ENCODE results near the gene ANLN.

ANLN gene

DNA sequence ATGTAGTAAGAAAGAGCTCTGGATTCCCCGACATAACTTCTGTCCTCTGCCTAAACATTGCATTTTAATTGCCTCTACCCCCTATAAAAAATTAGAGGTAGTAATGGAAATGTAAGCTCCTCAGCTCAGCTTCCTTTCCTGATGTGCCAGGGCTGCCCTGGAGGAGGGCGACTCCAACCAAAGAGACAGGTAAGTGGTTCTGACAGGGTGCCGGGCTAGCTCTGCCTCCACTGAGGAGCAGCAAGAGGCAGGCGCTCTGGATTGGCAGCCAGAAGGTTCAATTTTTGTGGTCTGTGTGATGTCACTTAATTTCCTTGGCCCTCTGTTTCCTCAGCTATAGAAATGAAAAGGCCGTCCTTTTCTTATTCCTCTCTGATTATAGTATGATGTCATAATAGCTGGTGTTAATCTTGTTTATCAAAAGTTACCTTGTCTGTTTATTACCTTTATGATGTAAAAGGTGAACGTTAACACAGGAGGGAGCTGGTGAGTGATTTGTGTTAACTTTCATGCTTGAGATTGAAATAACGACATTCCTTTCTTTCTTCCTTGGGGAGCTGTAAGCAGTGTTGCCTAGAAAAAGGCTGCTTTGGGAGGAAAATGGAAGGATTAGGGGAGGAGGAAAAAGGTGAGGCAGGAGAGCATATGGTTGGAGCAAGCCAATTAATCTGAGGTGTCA is 51.8 kb downstream of the ANLN start:
- TF ChIP-seq POLR2A (IDR thresholded peaks at IDR 0.05; ENCODE audit: extremely low read depth, insufficient read length) (no peak), MYC (IDR thresholded peaks at IDR 0.05; ENCODE audit: low read depth, low read length) (no peak)
- TF ChIP-seq, protein P1, sequence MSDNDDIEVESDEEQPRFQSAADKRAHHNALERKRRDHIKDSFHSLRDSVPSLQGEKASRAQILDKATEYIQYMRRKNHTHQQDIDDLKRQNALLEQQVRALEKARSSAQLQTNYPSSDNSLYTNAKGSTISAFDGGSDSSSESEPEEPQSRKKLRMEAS (IDR thresholded peaks at IDR 0.05; ENCODE audit: low read depth, low read length) = no peak
- TF ChIP-seq, protein P2, sequence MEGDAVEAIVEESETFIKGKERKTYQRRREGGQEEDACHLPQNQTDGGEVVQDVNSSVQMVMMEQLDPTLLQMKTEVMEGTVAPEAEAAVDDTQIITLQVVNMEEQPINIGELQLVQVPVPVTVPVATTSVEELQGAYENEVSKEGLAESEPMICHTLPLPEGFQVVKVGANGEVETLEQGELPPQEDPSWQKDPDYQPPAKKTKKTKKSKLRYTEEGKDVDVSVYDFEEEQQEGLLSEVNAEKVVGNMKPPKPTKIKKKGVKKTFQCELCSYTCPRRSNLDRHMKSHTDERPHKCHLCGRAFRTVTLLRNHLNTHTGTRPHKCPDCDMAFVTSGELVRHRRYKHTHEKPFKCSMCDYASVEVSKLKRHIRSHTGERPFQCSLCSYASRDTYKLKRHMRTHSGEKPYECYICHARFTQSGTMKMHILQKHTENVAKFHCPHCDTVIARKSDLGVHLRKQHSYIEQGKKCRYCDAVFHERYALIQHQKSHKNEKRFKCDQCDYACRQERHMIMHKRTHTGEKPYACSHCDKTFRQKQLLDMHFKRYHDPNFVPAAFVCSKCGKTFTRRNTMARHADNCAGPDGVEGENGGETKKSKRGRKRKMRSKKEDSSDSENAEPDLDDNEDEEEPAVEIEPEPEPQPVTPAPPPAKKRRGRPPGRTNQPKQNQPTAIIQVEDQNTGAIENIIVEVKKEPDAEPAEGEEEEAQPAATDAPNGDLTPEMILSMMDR (IDR thresholded peaks at IDR 0.05; ENCODE audit: low read depth, low read length) = no peak
- no peak for DNase-seq (ENCODE audit: low read depth)
- H3K4me3 ChIP-seq (ENCODE audit: low read depth, low read length) = no peak overlapping the region

DNA sequence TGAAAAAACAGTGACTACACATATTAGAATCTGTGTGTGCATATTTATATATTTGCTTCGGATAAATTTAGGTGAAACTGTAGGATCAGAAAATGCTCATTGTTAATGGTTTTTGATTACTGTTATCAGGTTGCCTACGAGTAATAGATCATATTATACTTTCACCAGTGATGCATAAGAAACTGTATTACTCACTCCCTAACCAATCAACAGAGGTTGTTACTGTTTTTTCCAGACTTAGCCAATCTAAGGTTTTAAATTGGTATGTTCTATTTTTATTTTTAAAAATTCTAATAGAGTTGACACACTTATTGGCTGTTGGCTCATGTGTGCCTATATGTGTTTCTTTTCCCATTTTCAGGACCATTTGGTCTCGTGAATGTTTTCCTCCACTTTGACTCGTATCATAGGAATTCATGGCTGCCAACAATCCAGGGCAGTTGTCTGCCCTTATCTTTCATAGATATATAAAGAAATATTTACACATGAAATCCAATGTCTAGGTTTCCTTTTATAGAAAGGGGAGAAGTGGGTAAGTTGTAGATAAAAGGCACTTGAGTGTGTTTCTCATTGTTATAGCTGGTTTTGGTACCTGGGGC is 59.2 kb downstream of the ANLN start:
- no peak overlapping the region for H3K4me3 ChIP-seq (ENCODE audit: low read depth, low read length)
- TF ChIP-seq POLR2A (IDR thresholded peaks at IDR 0.05; ENCODE audit: extremely low read depth, insufficient read length) = no peak
- no peak for TF ChIP-seq MYC (IDR thresholded peaks at IDR 0.05; ENCODE audit: low read depth, low read length)
- TF ChIP-seq, protein P2 (IDR thresholded peaks at IDR 0.05; ENCODE audit: low read depth, low read length) = no peak
- TF ChIP-seq, protein P1 (IDR thresholded peaks at IDR 0.05; ENCODE audit: low read depth, low read length) = no peak
- DNase-seq (ENCODE audit: low read depth) = no peak

DNA sequence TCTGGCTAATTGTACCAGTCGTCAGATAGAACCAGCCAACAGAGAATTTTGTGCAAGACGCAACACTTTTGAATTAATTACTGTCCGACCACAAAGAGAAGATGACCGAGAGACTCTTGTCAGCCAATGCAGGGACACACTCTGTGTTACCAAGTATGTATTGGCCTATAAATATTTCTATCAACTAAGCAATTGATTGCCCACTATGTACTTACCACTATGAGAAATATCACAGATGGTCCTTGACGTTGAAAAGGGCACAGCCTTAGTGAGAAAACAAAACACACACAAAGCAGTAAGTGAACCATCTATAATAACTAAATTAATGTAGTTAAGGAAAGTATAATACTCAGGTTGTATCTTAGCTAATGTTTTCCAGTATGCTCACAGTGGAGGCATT is 60.0 kb downstream of the ANLN start:
- no peak for DNase-seq (ENCODE audit: low read depth)

DNA sequence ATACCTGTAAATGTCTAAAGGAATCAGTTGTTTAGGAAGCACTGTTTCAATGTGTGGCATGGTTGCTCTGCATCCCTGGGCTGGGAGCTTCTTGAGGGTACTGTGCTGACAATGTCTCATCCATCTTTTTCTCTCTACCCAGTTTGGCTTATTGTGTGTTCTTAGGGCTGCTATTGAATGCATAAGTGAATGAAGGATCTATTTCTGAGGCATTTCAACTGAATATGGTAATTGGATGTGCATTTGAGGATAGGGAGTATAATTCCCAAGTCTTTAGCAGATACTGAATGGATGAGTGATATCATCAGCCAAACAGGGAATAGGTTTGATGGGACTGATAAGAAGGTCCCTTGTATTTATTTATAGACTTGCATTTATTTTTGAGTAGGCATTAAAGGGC is 64.1 kb downstream of the ANLN start:
- no peak for DNase-seq (ENCODE audit: low read depth)

More for the DNA sequence above, 60.0 kb downstream of the ANLN start:
- H3K4me3 ChIP-seq (ENCODE audit: low read depth, low read length) = no peak overlapping the region
- TF ChIP-seq, protein P1 (IDR thresholded peaks at IDR 0.05; ENCODE audit: low read depth, low read length) = no peak
- TF ChIP-seq POLR2A (IDR thresholded peaks at IDR 0.05; ENCODE audit: extremely low read depth, insufficient read length) = no peak
- TF ChIP-seq, protein P2 (IDR thresholded peaks at IDR 0.05; ENCODE audit: low read depth, low read length) = no peak
- TF ChIP-seq MYC (IDR thresholded peaks at IDR 0.05; ENCODE audit: low read depth, low read length) = no peak

DNA sequence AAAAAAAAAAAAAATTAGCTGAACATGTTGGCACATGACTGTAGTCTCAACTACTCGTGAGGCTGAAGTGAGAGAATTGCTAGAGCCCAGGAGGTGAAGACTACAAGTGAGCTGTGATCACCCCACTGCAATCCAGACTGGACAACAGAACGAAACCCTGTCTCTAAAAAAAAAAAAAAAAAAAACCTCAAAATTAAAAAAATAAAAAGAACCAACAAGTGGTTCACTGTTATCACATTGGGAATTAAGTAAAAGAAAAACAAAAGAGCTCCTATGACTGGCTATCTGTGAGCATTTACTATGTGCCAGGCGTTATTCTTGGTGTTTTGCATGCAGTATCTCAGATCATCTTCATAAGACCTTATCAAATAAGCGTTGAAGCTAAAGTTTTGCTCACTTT is 66.0 kb downstream of the ANLN start:
- no peak overlapping the region for H3K4me3 ChIP-seq (ENCODE audit: low read depth, low read length)
- TF ChIP-seq POLR2A (IDR thresholded peaks at IDR 0.05; ENCODE audit: extremely low read depth, insufficient read length) (no peak), MYC (IDR thresholded peaks at IDR 0.05; ENCODE audit: low read depth, low read length) (no peak)
- TF ChIP-seq, protein P1 (IDR thresholded peaks at IDR 0.05; ENCODE audit: low read depth, low read length) = no peak
- TF ChIP-seq, protein P2 (IDR thresholded peaks at IDR 0.05; ENCODE audit: low read depth, low read length) = no peak
- DNase-seq (ENCODE audit: low read depth) = no peak

More for the DNA sequence above, 64.1 kb downstream of the ANLN start:
- no peak overlapping the region for H3K4me3 ChIP-seq (ENCODE audit: low read depth, low read length)
- TF ChIP-seq POLR2A (IDR thresholded peaks at IDR 0.05; ENCODE audit: extremely low read depth, insufficient read length) = no peak
- TF ChIP-seq, protein P2 (IDR thresholded peaks at IDR 0.05; ENCODE audit: low read depth, low read length) = no peak
- TF ChIP-seq, protein P1 (IDR thresholded peaks at IDR 0.05; ENCODE audit: low read depth, low read length) = no peak
- no peak for TF ChIP-seq MYC (IDR thresholded peaks at IDR 0.05; ENCODE audit: low read depth, low read length)

Measured in NB4 (cell line).